GM12873 (cell line): ENCODE results near the gene ISG20.

Experiments used
- CTCF ChIP-seq: IDR thresholded peaks from 2 replicates; pipeline ENCODE4 v1.5.1; 2012; ENCODE audit warnings: low read depth, mild to moderate bottlenecking, moderate library complexity, low read length, control low read depth; ENCODE audit not compliant: insufficient read depth; ENCODE audit errors: missing control alignments

The ISG20 gene

DNA sequence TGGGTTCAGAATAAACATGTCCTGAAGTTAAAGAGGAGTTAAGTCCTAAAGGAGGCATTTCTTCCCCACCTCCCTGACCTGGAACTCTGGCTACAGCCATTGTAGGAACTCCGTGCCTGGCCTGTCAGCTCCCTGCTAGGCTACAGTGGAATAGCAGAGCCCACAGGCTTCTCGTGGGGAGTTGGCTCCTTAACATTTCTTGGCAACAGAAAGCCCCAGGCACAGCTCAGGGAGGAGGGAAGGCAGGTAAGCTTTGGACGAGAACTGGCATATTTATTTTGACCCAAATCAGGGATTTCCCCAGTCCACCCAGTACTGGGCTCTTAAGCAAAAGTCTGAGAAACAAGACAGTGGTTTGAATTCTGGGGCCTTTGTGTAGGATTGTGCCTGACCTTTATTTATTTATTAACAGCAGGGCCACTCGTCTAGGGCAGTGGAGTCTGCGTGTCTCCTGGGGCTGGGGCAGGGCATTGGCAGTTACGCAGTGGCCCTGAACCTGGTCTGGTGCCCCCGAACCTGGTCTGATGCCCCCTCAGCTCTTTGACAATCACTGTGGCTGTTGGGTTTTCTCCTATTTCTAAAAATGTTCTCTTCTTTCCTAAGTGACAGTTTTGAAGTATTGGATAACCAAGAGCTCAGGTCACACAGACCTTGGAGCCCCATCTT, 7.9 kb upstream of the ISG20 start:
- no peak for TF ChIP-seq CTCF

DNA sequence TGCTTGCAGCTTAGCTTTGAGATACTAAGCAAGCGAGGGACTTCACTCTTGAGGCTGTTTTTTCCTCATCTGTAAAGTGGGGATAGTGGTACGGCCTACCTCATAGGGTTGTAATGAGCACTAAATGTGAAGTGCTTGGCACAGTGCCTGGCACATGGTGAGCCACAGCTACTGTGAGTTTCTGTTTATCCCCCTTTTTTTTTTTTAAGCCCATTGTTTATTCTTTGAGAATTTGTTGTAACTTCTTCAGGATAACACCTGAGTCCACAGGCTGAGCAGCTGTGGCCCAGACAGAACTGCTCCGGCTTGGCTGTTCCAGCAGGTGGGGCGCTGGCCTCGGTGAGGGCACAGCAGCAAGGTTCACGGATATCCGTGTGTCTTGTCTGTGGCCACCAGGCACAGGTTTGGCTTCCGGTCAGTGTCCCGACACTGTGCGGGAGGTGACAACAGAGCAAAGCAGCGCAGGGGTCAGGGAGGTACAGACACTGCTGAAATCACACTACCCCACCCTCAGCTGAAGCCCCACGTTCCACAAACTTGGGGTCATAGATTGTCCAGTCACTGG, 7.3 kb upstream of the ISG20 start:
- no peak for TF ChIP-seq CTCF

GRCh38 chr15:88634449-88634848, 4.4 kb upstream of the ISG20 start:
- no peak for TF ChIP-seq CTCF

- TF ChIP-seq CTCF, result no peak
Measured at GRCh38 chr15:88635318-88635717, 3.5 kb upstream of the ISG20 start.

GRCh38 chr15:88636050-88636449, 2.8 kb upstream of the ISG20 start:
- no peak for TF ChIP-seq CTCF

- no peak for TF ChIP-seq CTCF
Measured at GRCh38 chr15:88636654-88637053, 2.2 kb upstream of the ISG20 start.

DNA sequence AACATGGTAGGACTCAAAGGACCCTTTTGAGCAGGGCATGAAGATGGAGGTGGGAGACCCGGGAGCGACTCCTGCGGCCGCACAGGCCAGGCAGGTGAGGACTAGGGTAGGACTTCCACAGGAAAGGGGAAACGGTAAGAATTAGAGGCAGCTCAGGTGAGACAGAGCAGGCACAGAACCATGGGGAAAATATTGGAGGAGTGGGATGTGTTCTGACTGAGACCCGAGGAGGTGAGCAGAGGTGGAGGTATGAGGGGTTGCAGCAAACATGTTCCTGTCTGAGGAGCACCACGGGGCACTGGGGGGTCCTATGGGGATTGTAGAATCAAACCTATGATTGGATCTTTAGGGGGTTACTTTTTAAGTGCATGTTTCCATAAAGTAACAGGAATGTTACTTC, 1.4 kb upstream of the ISG20 start:
- no peak for TF ChIP-seq CTCF
